HG03025 (cell line): ENCODE measurements around the gene CD164L2.
A peak's percentile ranks its signal among the peaks of the same experiment; 100 is the strongest.

Experiments
- ATAC-seq: cut with Tn5 transposase; IDR thresholded peaks from one replicate; pipeline ENCODE4 v1.9.1; 2021; ENCODE audit warnings: mild to moderate bottlenecking, moderate library complexity; ENCODE audit not compliant: unreplicated experiment, low FRiP score

CD164L2 gene

GRCh38 chr1:27365372-27366112, 17.6 kb downstream of the CD164L2 start:
- ATAC-seq: peak; percentile 19

GRCh38 chr1:27364696-27365371, 18.3 kb downstream of the CD164L2 start:
- no peak for ATAC-seq

GRCh38 chr1:27363766-27364695, 19.1 kb downstream of the CD164L2 start:
- ATAC-seq: no peak

GRCh38 chr1:27361553-27361952, 21.6 kb downstream of the CD164L2 start:
- ATAC-seq: no peak

- ATAC-seq: no peak
Observed at GRCh38 chr1:27361044-27361402, 22.1 kb downstream of the CD164L2 start.

GRCh38 chr1:27360159-27361043, 22.7 kb downstream of the CD164L2 start:
- no peak for ATAC-seq

- ATAC-seq: no peak
Observed at GRCh38 chr1:27359822-27360158, 23.3 kb downstream of the CD164L2 start.

GRCh38 chr1:27358928-27359313, 24.2 kb downstream of the CD164L2 start:
- no peak for ATAC-seq

GRCh38 chr1:27358038-27358927, 24.9 kb downstream of the CD164L2 start:
- no peak for ATAC-seq

GRCh38 chr1:27357281-27358037, 25.7 kb downstream of the CD164L2 start:
- no peak for ATAC-seq

GRCh38 chr1:27356619-27357280, 26.4 kb downstream of the CD164L2 start:
- ATAC-seq: no peak

- no peak for ATAC-seq
Observed at GRCh38 chr1:27356277-27356618, 26.9 kb downstream of the CD164L2 start.

- ATAC-seq: no peak
Observed at GRCh38 chr1:27355683-27356082, 27.4 kb downstream of the CD164L2 start.

GRCh38 chr1:27353629-27354028, 29.5 kb downstream of the CD164L2 start:
- no peak for ATAC-seq

- ATAC-seq: no peak
Observed at GRCh38 chr1:27353166-27353565, 30.0 kb downstream of the CD164L2 start.

GRCh38 chr1:27351541-27352107, 31.5 kb downstream of the CD164L2 start:
- ATAC-seq: no peak

GRCh38 chr1:27350663-27351540, 32.2 kb downstream of the CD164L2 start:
- ATAC-seq: no peak
